ENCODE results near the gene PRKCB. TPM values are rescaled to one million over a fixed set of nuclear protein-coding genes. Genes with fewer than 3 reads are reported as not detected.

PRKCB gene
- total RNA-seq, 2 experiments from 2014 or later: 97.1 to 99.0 TPM

GRCh38 chr16:23950291-23950894, 114.6 kb downstream of the PRKCB start:
- ChIA-PET CTCF (no interaction called here), POLR2A (interaction anchor here (0.8 kb wide), 1 partner anchor 108 kb away, joined by 3 read pairs; no protein-coding TSS in a partner anchor)

DNA sequence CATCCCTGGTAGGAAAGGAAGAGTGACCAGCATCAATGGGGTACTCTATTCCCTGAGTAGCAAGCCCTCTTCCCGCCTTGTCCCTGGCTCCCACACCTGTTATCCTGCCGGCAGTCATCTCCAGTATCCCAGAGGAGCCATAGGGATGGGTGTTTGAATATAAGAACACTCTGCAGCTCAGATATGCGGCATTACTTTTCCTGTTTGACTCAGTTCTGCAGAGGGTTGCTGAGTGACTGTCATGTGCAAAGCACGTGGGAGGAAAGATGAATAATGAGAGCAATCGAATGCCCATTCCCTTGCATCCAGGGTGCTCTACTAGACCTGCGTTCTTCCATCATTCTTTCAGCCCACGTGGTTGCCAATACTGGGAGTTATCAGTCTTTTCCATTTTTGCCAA, 115.1 kb downstream of the PRKCB start:
- CTCF ChIA-PET: interaction anchor here (0.7 kb wide), 1 partner anchor 61 kb away, joined by 4 read pairs; no protein-coding TSS in a partner anchor
- POLR2A ChIA-PET: interaction anchor here (0.8 kb wide), 1 partner anchor 108 kb away, joined by 3 read pairs; no protein-coding TSS in a partner anchor

- CTCF ChIA-PET: interaction anchor here (0.6 to 1.5 kb wide), 4 partner anchors 10 to 149 kb away, joined by 3 to 4 read pairs (median 4); no protein-coding TSS in a partner anchor
- POLR2A ChIA-PET: no interaction called here
These were observed 116.6 kb downstream of the PRKCB start for GRCh38 chr16:23952128-23952970.

DNA sequence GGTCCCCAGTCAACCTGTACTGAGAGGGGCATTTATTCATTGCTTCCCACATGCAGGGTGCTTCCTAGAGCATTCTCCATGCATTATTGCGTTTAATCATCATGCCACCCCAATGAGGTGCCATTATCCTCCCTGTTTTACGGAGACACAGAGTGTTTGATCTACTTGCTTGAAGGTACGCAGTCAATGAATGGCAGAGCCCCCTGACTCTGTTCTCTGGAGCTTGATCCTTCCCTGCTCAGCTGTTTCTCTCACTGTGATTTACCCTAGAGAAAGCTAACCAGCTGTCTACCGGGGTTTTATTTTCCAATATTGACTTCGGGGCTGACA, 117.2 kb downstream of the PRKCB start:
- CTCF ChIA-PET: interaction anchor here (1.3 to 1.5 kb wide), 2 partner anchors 10 to 57 kb away, joined by 4 read pairs; no protein-coding TSS in a partner anchor

DNA sequence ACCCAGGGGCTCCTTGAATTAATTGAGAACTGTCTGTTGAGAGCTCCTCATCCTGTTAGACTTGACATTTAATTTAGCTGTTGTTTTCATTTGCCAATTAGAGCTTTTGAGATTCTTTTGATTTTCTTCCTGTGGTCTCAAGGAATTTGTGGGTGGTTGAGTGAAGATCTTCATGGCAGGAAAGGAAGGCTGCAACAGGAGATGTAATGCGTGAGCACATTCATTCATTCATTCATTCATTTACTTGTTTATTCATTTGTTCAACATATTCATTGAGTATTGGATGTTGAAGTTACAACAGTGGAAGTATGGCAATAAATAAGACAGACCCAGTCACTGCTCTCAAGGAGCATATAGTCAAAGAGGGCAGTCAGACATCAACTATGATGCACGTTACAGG, 117.7 kb downstream of the PRKCB start:
- CTCF ChIA-PET: interaction anchor here (1.3 to 1.5 kb wide), 2 partner anchors 9 to 57 kb away, joined by 4 read pairs; no protein-coding TSS in a partner anchor
- POLR2A ChIA-PET: interaction anchor here (0.6 kb wide), 1 partner anchor 102 kb away, joined by 4 read pairs; no protein-coding TSS in a partner anchor

More for the DNA sequence above, 117.2 kb downstream of the PRKCB start:
- POLR2A ChIA-PET: no interaction called here

GRCh38 chr16:23955088-23955487, 119.3 kb downstream of the PRKCB start:
- ChIA-PET POLR2A (no interaction called here), CTCF (no interaction called here)

DNA sequence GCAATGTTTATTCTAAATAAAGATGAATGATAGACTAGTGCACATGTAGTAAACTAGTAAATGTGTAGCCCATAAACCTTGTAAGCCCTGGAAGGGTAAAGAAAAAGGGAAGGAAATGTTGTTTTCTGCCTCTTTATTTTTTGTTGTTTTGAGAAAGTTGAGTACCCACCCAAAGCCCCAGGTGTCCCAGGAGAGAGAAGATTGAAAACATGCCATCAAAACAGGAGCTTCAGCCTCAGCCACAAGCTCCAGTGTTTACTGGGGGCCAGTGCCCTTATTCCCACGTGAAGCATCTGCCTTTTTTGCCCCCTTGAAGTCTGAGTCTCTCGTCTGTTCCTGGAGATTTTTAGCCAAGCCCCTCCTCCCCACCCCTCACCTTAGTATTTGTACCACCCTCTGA, 121.5 kb downstream of the PRKCB start:
- ChIA-PET POLR2A (no interaction called here), CTCF (no interaction called here)

DNA sequence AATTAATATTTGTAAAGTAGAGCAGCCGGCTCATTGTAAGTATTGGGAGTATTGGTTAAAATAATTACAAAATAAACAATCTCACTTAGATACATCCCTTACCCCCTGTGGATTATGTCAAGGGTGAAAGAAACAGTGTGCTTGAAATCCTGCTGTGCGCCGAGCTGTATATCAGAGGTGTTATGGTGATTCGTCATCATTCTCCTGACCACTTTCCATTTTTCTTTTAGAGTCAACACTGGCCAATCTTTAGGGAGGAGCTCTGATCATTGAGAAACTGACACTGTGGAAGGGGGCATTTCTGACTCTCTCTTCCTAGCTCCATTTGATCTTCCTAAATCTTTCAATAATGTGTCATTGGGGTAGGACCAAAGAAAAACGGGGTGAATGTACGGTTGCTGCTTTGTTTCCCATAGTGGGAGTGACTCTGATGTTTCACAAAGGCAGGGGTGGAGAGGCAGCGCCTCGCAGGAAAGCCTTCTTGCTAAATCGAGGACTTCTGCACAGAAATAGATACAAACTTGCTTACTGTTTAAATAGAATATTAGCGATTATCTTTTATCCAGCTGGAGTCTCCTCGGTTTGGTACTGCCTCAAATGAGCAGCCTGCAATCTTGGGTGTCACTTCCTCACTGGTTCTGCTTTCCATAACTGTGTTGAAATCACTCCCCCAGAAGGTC, 123.4 kb downstream of the PRKCB start:
- ChIA-PET CTCF (interaction anchor here (0.7 kb wide), 1 partner anchor 53 kb away, joined by 3 read pairs; no protein-coding TSS in a partner anchor), POLR2A (interaction anchor here (1.6 kb wide), 1 partner anchor 11 kb away, joined by 10 read pairs; no protein-coding TSS in a partner anchor)

DNA sequence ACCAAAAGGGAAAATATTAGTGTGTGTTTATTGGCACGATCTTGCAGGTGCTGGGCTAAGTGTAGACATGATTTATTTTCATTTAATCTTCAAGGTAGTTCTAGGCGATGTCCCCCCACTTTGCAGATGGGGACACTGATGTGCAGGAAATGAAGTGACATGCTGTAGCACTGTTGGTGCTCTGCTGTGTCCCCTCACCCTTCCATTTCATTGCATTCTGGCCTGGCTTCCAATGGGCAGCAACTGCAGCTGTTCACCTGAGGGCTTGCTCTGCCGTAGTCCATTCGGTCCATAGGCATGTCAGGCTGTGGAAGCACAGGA, 123.9 kb downstream of the PRKCB start:
- ChIA-PET CTCF (interaction anchor here (0.7 kb wide), 1 partner anchor 53 kb away, joined by 3 read pairs; no protein-coding TSS in a partner anchor), POLR2A (interaction anchor here (0.6 to 1.6 kb wide), 2 partner anchors 11 to 117 kb away, joined by 3 to 10 read pairs; no protein-coding TSS in a partner anchor)

DNA sequence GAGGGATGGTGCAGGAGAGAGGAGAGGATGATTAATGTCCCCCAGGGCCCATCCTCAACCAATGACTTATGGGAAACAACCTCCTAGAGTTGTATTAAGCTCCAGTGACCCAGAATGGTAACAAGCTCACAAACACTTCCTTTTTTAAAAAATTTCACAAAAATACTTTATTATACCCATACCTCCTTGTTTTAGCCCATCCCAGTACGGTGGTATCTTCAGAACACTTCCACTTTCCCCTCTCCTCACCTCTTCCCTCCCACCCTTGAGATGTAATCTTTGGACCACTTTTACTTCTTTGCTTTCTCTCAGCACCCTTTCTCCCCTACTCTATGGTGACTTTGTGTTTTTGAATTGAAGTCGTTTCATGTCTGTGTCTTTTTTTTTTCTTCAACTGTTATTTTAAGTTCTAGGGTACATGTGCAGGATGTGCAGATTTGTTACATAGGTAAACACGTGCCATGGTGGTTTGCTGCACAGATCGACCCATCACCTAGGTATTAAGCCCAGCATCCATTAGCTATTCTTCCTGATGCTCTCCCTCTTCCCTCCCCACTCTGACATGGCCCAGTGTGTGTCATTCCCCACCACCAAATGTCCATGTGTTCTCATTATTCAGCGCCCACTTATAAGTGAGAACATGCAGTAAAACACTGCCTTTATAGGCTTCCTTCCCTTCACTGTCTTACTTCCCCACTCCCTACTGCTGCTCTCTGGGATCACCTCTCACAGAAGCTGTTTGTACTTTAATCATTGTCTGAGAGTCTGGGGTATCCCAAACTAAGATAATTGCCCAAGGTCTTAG, 124.5 kb downstream of the PRKCB start:
- ChIA-PET POLR2A (interaction anchor here (0.6 to 1.6 kb wide), 2 partner anchors 12 to 118 kb away, joined by 3 to 10 read pairs; no protein-coding TSS in a partner anchor), CTCF (interaction anchor here (1.2 kb wide), 1 partner anchor 123 kb away, joined by 3 read pairs; no protein-coding TSS in a partner anchor)

DNA sequence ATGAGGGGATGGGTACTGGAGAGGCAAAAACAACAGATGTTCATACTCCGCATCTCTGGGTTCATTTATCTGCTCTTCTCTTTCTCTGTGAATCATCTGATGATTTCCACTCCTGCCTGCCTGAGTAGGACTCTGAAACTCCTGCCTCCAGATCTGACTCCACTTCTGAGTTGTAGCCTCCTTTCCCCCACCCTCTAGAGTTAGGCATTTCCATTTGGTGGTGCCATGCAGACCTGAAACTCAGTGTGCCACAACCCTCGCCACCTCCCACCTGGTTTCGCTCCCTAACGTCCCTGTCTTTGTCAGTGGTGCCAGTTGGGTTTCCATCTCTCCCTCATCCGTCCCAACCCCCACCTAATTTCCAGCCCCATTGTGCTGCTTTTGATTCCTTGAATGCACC, 126.2 kb downstream of the PRKCB start:
- ChIA-PET CTCF (interaction anchor here (1.7 kb wide), 1 partner anchor 9 kb away, joined by 4 read pairs; no protein-coding TSS in a partner anchor), POLR2A (no interaction called here)

DNA sequence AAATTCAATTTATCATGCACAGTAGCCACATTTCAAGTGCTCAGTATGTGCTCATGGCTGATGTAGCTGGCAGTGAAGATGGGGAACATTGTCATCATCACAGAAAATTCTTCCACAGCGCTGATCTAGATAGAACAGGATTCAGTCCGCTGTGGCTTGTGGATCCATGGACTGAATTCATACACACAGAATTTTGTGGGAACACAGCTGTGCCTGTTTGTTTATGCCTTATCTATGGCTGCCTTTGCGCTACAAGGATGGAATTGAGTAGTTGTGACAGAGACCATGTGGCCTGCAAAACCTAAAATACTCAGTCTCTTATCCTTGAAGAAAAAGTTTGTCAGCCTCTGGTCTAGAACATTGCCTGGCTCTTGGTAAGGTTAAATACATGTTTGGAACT, 128.4 kb downstream of the PRKCB start:
- ChIA-PET POLR2A (no interaction called here), CTCF (interaction anchor here (1.0 kb wide), 1 partner anchor 136 kb away, joined by 3 read pairs; no protein-coding TSS in a partner anchor)

GRCh38 chr16:23965137-23965733, 129.5 kb downstream of the PRKCB start:
- CTCF ChIA-PET: interaction anchor here (0.7 to 1.0 kb wide), 2 partner anchors 137 to 532 kb away, joined by 3 to 4 read pairs; no protein-coding TSS in a partner anchor
- POLR2A ChIA-PET: no interaction called here

GRCh38 chr16:23966597-23967394, 131.0 kb downstream of the PRKCB start:
- CTCF ChIA-PET: no interaction called here

GRCh38 chr16:23967775-23968174, 132.0 kb downstream of the PRKCB start:
- CTCF ChIA-PET: no interaction called here
- POLR2A ChIA-PET: no interaction called here

More at GRCh38 chr16:23966597-23967394, 131.0 kb downstream of the PRKCB start:
- POLR2A ChIA-PET: no interaction called here

DNA sequence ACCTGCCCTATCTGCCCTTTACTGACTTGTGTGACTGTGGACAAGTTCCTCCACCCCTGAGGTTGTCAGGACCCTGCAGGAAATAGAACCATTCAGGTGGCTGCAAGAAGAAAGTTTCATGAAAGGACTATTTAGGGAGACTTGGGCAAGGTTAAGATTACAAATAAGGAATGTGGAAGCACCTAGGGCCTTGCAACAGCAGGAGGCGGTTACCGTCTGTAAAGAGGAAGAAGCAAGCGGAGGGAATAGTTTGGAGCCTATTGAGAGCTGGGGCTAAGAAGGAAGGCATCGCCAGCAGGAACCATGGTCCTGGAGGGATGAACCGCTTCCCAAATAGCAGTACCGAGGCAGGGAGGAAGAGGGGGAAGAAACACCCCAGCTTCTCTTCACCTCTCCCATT, 132.4 kb downstream of the PRKCB start:
- ChIA-PET POLR2A (no interaction called here), CTCF (no interaction called here)

- POLR2A ChIA-PET: no interaction called here
These were observed 133.9 kb downstream of the PRKCB start for GRCh38 chr16:23969468-23970297.

More at GRCh38 chr16:23969468-23970297, 133.9 kb downstream of the PRKCB start:
- CTCF ChIA-PET: interaction anchor here (0.5 kb wide), 1 partner anchor 146 kb away, joined by 3 read pairs; no protein-coding TSS in a partner anchor
